IMR-90 (cell line): Measurements from ENCODE around the gene GAB1.

Source experiments
- POLR2A ChIP-seq: IDR thresholded peaks from 2 replicates; pipeline ENCODE4 v1.6.1; 2012; ENCODE audit warnings: mild to moderate bottlenecking, low read depth, low read length
- TF ChIP-seq, protein P1 (sequence below): conservative IDR thresholded peaks from 2 replicates; pipeline ENCODE4 v1.5.1; 2012; ENCODE audit warnings: mild to moderate bottlenecking, low read depth, low read length, improper control_type of control experiment

DNA sequence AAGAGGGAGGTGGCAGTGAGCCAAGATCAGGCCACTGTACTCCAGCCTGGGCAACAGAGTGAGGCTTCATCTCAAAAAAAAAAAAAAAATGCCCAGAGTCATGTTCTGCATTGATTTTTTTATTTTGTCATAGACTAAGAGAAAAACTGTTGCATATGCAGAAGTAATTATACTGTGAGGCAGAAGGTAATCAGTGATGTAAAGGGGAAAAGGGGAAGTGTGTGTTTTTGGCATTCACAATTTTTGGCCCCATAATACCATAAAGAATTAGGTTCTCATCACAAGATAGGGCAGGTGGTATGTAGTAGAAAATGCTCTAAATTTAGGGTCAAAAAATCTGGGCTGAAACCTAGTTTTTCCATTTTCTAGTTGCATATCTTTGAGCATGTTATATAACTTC lies 47.3 kb upstream of the GAB1 start:
- TF ChIP-seq, protein P1, sequence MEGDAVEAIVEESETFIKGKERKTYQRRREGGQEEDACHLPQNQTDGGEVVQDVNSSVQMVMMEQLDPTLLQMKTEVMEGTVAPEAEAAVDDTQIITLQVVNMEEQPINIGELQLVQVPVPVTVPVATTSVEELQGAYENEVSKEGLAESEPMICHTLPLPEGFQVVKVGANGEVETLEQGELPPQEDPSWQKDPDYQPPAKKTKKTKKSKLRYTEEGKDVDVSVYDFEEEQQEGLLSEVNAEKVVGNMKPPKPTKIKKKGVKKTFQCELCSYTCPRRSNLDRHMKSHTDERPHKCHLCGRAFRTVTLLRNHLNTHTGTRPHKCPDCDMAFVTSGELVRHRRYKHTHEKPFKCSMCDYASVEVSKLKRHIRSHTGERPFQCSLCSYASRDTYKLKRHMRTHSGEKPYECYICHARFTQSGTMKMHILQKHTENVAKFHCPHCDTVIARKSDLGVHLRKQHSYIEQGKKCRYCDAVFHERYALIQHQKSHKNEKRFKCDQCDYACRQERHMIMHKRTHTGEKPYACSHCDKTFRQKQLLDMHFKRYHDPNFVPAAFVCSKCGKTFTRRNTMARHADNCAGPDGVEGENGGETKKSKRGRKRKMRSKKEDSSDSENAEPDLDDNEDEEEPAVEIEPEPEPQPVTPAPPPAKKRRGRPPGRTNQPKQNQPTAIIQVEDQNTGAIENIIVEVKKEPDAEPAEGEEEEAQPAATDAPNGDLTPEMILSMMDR = no peak
- no peak for TF ChIP-seq POLR2A
